ENCODE measurements around the gene FAM43B.
"Not testable (repeated sequence)": the region's sequence is repeated elsewhere in the genome, so short reads cannot be mapped to it uniquely, and the experiment has no call there.

FAM43B gene

GRCh38 chr1:20551945-20552727, at the start of gene FAM43B:
Gene FAM43B, plus strand, starts transcription at chr1:20552573. Its CDS starts 401 bp downstream, at chr1:20552974.
- no peak for DNase-seq
- in situ Hi-C loops (cut with MboI; ENCODE audit: low pct_unique_long_range_greater_than_20kb, low sequenced_read_pairs) = no loop called here

GRCh38 chr1:20505488-20505887, 46.9 kb upstream of the FAM43B start:
- in situ Hi-C loops (cut with MboI; ENCODE audit: low pct_unique_long_range_greater_than_20kb, low sequenced_read_pairs) = no loop called here
- no peak for DNase-seq

GRCh38 chr1:20507248-20507563, 45.2 kb upstream of the FAM43B start:
- in situ Hi-C loops (cut with MboI; ENCODE audit: low pct_unique_long_range_greater_than_20kb, low sequenced_read_pairs) = no loop called here
- no peak for DNase-seq

GRCh38 chr1:20507564-20508410, 44.6 kb upstream of the FAM43B start, which contains the start of gene MUL1:
Gene MUL1, minus strand, starts transcription at chr1:20508151. Its CDS starts 127 bp downstream, at chr1:20508024.
- peak; percentile 89 for DNase-seq
- in situ Hi-C loops (cut with MboI; ENCODE audit: low pct_unique_long_range_greater_than_20kb, low sequenced_read_pairs) = no loop called here

- no peak for DNase-seq
- in situ Hi-C loops (cut with MboI; ENCODE audit: low pct_unique_long_range_greater_than_20kb, low sequenced_read_pairs) = no loop called here
Measured at GRCh38 chr1:20508411-20508771, 44.0 kb upstream of the FAM43B start.

GRCh38 chr1:20511518-20512428, 40.6 kb upstream of the FAM43B start:
- in situ Hi-C loops (cut with MboI; ENCODE audit: low pct_unique_long_range_greater_than_20kb, low sequenced_read_pairs) = loop anchor here (10.0 kb wide), 1 partner anchor 133 kb away; no protein-coding TSS in a partner anchor

GRCh38 chr1:20519609-20520262, 32.6 kb upstream of the FAM43B start:
- not testable (repeated sequence) for DNase-seq
- in situ Hi-C loops (cut with MboI; ENCODE audit: low pct_unique_long_range_greater_than_20kb, low sequenced_read_pairs) = loop anchor here (10.0 kb wide), 1 partner anchor 125 kb away; no protein-coding TSS in a partner anchor

More at GRCh38 chr1:20511518-20512428, 40.6 kb upstream of the FAM43B start:
- no peak for DNase-seq

- peak; percentile 89 for DNase-seq
- in situ Hi-C loops (cut with MboI; ENCODE audit: low pct_unique_long_range_greater_than_20kb, low sequenced_read_pairs) = no loop called here
Measured at GRCh38 chr1:20521960-20522861, 30.2 kb upstream of the FAM43B start.

GRCh38 chr1:20526267-20526666, 26.1 kb upstream of the FAM43B start:
- DNase-seq = no peak
- in situ Hi-C loops (cut with MboI; ENCODE audit: low pct_unique_long_range_greater_than_20kb, low sequenced_read_pairs) = no loop called here

GRCh38 chr1:20528221-20528620, 24.2 kb upstream of the FAM43B start:
- in situ Hi-C loops (cut with MboI; ENCODE audit: low pct_unique_long_range_greater_than_20kb, low sequenced_read_pairs) = no loop called here
- no peak for DNase-seq

- DNase-seq = no peak
- in situ Hi-C loops (cut with MboI; ENCODE audit: low pct_unique_long_range_greater_than_20kb, low sequenced_read_pairs) = no loop called here
Measured at GRCh38 chr1:20530306-20530705, 22.1 kb upstream of the FAM43B start.

GRCh38 chr1:20530901-20531300, 21.5 kb upstream of the FAM43B start:
- in situ Hi-C loops (cut with MboI; ENCODE audit: low pct_unique_long_range_greater_than_20kb, low sequenced_read_pairs) = no loop called here
- DNase-seq = no peak

GRCh38 chr1:20533635-20534034, 18.7 kb upstream of the FAM43B start:
- no peak for DNase-seq
- in situ Hi-C loops (cut with MboI; ENCODE audit: low pct_unique_long_range_greater_than_20kb, low sequenced_read_pairs) = no loop called here

GRCh38 chr1:20534659-20535417, 17.5 kb upstream of the FAM43B start:
- DNase-seq = no peak
- in situ Hi-C loops (cut with MboI; ENCODE audit: low pct_unique_long_range_greater_than_20kb, low sequenced_read_pairs) = no loop called here

GRCh38 chr1:20538227-20538626, 14.1 kb upstream of the FAM43B start:
- DNase-seq = no peak
- in situ Hi-C loops (cut with MboI; ENCODE audit: low pct_unique_long_range_greater_than_20kb, low sequenced_read_pairs) = no loop called here

GRCh38 chr1:20538760-20539551, 13.4 kb upstream of the FAM43B start:
- in situ Hi-C loops (cut with MboI; ENCODE audit: low pct_unique_long_range_greater_than_20kb, low sequenced_read_pairs) = no loop called here
- DNase-seq = no peak

Data from KBM-7 (cell line).